Testis (tissue), 2 donors: Measurements from ENCODE around the gene ANO2.

Source experiments
- CTCF ChIP-seq, 3 experiments: fragments of 450-650 bp in 2 of 3; fragments of 200-600 bp in 1 of 3; sonication (generic) in 1 of 3; IDR thresholded peaks; one replicate each; pipeline ENCODE4 v1.5.1; 2016 to 2019; ENCODE audit warnings: antibody characterized with exemption in 3 of 3, mild to moderate bottlenecking in 2 of 3, moderate library complexity in 1 of 3
- POLR2A ChIP-seq: fragments of 450-650 bp; IDR thresholded peaks from one replicate; pipeline ENCODE4 v1.6.1; 2017; ENCODE audit warnings: antibody characterized with exemption, mild to moderate bottlenecking, moderate library complexity

GRCh38 chr12:5660238-5660637 is 284.8 kb downstream of the ANO2 start:
- TF ChIP-seq CTCF (IDR thresholded peaks at IDR 0.05) (no peak), POLR2A (no peak)
